HG02885 (cell line): ENCODE measurements around the gene USP48.
"Not testable (repeated sequence)": the region's sequence is repeated elsewhere in the genome, so short reads cannot be mapped to it uniquely, and the experiment has no call there.

Experiments
- ATAC-seq: cut with Tn5 transposase; IDR thresholded peaks from one replicate; pipeline ENCODE4 v1.9.1; 2021; ENCODE audit warnings: mild to moderate bottlenecking; ENCODE audit not compliant: unreplicated experiment, poor library complexity

Gene USP48

DNA sequence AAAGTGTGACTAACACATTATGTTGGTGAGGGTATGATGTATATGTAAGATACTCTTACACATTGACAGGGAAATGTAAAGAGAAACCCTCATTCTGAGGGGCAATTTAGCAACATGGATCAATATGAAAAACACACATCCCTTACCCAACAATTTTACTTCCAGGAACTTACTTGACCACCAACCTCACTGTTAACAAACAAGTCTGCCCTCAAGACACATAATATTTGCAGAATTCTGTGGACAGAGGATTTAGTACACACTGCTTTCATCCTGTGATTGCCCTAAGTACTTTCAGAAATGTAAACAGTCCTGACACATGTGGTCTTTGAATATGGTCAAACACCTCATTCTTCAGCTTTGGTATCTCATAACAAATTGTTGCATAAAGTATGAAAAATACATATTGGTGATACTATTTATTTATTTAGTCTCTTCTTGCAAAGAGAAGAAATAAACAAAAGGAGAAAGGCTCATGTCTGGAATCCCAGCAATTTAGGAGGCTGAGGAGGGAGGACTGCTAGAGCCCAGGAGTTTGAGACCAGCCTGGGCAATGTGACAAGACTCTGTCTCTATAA lies 6.9 kb downstream of the USP48 start:
- ATAC-seq: no peak

DNA sequence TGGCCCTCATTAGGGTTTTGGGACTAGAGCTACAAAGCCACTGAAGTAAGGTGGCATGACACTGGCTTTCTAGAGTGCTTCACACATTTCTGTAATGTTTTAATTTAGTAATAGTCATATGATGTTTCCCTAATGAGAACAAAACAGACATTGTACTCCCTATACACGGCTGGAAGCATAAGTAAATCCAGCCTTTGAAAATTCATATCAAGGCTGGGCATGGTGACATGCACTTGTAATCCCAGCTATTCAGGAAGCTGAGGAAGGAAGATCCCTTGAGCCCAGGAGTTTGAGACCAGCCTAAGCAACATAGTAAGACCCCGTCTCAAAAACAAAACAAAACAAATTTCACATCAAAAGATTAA lies 7.4 kb downstream of the USP48 start:
- ATAC-seq: no peak

DNA sequence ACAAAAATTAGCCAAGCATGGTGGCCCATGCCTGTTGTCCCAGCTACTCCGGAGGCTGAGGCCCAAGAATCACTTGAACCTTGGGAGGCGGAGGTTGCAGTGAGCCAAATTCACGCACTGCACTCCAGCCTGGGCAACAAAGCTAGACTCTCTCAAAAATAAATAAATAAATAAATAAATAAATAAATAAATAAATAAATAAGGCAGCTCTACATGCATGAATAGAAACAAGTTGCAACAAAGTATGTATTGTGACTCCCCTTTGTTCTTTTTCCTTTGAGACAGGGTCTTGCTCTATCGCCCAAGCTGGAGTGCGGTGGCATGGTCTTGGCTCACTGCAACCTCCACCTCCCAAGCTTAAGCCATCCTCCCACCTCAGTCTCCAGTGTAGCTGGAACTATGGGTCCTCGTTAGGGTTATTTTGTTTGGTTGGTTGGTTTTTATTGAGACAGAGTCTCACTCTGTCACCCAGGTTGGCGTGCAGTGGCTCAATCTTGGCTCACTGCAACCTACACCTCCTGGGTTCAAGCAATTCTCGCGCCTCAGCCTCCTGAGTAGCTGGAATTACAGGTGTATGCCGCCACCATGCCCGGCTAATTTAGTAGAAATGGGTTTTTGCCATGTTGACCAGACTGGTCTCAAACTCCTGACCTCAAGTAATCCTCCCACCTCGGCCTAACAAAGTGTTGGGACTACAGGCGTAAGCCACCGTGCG lies 8.0 kb downstream of the USP48 start:
- no peak for ATAC-seq

DNA sequence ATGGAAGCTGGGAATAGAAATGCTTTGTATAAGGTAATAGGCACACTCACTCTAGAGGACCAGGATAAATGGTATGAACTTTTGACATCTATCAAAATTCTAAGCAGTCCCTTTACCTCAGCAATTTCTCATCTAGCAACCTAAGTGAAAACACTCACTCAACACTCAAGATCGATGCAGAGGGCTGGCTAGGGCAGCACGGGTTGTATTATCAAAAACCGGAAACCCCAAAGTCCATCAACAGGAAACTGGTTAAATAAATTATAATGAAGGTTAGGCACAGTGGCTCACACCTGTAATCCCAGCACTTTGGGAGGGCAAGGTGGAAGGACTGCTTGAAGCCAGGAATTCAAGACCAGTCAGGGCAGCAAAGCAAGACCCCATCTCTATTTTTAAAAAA lies 9.4 kb downstream of the USP48 start:
- ATAC-seq: no peak

DNA sequence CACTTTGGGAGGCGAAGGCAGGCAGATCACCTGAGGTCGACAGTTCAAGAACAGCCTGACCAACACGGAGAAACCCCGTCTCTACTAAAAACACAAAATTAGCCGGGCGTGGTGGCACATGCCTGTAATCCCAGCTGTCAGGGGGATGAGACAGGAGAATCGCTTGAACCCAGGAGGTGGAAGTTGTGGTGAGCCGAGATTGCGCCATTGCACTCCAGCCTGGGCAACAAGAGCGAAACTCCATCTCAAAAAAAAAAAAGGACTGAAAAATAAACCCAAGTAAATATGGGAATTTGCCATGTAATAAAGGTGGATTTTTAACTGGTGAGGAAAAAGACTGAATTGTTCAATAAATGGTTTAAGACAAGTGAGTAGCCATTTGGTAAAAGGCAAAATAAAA lies 11.3 kb downstream of the USP48 start:
- not testable (repeated sequence) for ATAC-seq

DNA sequence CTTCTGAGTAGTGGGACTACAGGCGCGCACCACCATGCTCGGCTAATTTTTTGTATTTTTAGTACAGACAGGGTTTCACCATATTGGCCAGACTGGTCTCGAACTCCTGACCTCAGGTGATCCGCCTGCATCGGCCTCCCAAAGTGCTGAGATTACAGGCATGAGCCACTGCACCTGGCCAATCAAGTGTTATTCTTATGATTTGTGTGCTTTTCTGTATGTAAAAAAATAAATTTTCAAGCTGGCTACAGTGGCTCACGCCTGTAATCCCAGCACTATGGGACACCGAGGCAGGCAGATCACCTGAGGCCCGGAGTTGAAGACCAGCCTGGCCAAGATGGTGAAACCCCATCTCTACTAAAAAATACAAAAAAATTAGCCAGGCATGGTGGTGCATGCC lies 12.3 kb downstream of the USP48 start:
- ATAC-seq: not testable (repeated sequence)

DNA sequence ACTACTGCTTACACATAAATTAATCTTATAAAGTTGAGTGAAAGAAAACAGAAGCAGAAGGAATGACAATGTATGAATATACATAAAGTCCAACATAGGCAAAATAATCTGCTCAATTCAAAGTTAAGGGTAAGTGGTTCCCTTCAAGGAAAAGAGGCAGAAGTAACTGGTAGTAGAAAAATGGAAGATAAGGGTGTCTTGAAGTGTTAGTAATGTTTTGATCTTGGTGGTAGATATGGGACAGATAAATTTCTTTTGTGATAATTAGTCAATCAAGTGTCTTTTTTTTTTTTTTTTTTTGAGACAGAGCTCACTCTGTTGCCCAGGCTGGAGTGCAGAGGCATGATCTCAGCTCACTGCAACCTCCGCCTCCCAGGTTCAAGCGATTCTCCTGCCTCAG lies 12.7 kb downstream of the USP48 start:
- no peak for ATAC-seq

DNA sequence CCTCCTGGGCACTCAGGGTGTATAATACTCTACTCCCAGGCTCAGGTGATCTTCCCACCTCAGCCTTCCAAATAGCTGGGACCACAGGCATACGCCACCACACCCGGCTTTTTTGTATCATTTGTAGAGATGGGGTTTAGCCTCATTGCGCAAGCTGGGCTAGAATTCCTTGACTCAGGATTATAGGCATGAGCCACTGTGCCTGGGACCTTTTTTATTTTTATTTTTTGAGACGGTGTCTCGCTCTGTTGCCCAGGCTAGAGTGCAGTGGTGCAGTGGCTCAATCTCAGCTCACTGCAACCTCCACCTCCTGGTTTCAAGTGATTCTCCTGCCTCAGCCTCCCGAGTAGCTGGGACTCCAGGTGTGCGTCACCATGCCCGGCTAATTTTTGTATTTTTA lies 15.8 kb downstream of the USP48 start:
- not testable (repeated sequence) for ATAC-seq

DNA sequence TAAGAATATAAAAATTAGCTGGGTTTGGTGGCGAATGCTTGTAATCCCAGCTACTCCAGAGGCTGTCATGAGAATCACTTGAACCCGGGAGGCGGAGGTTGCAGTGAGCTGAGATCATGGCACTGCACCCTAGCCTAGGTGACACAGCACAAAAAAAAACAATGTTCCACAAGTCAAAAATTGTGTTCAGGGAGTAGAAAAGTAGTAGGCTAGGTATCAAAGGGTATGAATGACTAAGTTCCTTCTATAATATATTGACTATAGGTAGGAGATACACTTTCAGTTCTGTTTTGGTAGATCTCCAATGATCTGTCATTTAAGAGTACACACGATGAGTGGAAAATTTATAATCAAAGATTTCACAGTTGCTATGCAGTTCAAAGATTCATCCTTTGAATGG lies 16.7 kb downstream of the USP48 start:
- ATAC-seq: no peak

DNA sequence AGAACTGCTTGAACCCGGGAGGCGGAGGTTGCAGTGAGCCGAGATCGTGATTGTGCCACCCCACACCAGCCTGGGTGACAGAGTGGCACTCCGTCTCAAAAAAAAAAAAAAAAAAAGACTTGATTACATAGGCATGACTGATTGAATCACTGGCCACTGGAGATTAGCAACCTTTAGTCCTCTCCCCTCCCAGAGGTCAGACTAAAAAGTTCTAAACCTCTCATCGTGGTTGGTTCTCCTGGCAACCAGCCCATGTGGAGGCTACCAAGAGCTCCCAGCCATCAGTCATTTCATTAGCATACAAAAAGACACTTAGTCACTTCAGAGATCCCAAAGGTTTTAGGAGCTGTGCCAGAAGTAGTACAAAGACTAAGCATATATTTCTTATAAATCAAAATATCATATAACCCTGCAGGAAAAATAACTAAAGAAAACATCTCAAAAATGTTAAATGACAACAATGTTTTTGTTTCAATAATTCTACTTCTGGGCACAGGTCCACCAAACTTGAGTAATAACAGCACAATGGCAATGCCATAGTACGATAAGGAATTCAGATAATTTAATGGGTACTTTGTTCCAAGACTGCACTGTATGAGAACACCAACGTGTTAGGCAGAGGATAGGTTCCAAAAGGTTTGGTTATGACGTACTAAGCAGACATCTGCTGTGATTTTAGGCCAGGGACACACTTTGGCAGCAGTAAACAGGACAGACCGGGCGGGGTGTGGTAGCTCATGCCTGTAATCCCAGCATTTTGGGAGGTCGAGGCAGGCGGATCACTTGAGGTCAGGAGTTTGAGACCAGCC lies 18.1 kb downstream of the USP48 start:
- ATAC-seq: no peak

DNA sequence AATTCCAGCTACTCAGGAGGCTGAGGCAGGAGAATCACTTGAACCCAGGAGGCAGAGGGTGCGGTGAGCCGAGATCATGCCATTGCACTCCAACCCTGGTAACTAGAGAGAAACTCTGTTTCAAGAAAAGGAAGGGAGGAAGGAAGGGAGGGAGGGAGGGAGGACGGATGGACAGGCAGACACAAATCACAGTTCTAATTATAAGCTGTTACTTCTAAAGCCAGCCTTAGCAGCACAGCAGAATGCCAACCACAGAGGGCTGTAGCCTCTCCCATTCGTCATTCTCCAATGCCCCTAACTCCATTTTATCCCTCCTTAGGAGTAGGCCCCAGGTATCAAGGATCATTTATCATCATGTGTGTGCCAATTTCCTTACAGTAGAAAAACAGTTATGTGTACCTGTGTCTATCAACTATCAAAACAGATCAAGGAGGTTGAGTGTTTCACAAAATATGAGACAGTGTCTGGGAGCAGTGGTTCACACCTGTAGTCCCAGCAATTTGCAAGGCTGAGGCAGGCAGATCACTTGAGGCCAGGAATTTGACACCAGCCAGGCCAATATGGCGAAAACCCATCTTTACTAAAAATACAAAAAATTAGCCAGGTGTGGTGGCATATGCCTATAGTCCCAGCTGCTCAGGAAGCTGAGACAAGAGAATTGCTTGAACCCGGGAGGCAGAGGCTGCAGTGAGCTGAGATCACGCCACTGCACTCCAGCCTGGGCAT lies 19.1 kb downstream of the USP48 start:
- ATAC-seq: no peak

DNA sequence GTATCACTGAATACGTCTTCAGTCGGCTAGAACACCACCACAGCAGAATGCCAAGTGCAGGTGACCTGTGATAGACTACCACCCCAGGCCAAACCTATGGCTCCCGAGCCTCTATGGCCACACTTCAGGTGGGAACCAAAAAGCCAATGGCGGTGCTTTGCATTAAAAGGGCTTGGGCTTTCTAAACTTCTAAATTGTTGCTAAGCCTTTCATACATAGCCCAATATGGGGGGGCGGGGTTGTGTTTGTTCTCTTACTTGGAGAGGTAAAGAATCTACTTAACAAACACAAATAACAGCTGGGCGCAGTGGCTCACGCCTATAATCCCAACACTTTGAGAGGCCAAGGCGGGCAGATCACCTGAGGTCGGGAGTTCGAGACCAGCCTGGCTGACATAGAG lies 19.7 kb downstream of the USP48 start:
- no peak for ATAC-seq

DNA sequence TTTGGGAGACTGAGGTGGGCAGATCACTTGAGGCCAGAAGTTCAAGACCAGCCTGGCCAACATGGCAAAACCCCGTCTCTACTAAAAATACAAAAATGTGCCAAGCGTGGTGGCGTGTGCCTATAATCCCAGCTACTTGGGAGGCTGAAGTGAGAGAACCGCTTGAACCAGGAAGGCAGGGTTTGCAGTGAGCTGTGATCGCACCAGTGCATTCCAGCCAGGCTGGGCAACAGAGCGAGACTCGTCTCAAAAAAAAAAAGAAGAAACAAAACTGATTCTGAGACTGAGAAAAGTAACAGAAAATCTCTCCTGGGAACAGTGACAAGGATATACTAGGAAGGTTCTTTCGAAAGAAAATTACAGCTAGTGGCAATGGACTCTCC lies 20.9 kb downstream of the USP48 start:
- ATAC-seq: no peak

DNA sequence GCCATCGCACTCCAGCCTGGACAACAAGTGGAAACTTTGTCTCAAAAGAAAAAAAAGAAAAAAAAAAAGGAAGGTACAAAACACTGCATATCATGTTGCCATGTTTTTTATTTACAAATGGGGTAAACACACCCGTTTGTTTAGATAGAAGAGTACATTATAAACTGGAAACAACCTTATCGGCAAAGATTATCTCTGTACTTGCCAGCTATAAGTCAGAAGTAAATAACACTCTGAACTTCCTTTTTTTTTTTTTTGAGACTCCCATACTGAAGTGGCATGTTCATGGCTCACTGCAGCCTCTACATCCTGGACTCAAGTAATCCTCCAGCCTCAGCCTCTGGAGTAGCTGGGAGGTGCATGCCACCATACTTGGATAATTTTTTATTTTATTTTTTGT lies 21.9 kb downstream of the USP48 start:
- no peak for ATAC-seq

DNA sequence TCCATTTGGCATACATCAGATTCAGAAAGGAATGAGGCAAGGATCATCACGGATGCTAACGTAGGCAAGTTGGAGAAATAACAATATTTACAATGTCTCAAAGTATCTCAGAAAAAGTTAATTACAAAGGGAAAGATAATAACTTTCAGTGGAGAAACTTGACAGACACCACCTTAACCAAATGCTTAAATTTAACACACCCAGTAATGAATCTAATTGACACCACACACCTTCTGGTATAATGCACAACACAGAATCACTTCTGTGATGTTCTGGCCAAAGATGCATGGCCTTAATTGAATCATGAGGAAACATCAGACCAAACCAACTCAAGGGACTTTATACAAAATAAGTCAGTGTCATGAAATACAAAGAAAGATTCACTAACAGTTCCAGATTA lies 23.1 kb downstream of the USP48 start:
- ATAC-seq: no peak

DNA sequence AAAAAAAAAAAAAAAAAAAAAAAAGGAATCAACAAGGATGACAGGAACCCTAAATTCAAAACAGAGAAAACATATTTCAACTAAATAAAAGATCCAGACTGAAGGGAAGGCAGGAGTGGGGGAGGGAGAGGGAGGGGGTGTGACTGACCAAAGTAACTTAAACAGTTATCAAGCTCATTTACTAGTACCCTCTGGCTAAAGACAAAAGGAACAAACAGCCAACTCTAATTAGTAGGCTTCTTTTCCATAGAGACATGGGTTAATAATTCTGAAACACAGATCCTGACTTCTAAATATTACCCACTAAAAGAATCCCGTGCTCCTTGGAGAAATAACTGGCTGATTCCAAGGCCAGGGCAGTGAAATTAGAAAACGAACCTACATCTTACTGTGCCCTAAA lies 23.8 kb downstream of the USP48 start:
- ATAC-seq: no peak

DNA sequence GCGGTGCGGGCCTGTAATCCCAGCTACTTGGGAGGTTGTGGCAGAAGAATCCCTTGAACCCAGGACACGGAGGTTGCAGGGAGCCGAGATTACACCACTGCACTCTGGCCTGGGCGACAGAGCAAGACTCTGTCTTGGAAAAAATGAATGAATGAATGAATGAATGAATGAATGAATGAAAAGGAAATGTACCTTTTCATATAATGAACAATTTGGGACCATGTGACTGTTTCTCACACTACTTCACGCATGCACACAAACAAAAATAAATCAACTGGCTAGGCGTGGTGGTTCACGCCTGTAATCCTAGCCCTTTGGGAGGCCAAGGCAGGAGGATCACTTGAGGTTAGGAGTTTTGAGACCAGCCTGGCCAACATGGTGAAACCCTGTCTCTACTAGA lies 24.3 kb downstream of the USP48 start:
- no peak for ATAC-seq

DNA sequence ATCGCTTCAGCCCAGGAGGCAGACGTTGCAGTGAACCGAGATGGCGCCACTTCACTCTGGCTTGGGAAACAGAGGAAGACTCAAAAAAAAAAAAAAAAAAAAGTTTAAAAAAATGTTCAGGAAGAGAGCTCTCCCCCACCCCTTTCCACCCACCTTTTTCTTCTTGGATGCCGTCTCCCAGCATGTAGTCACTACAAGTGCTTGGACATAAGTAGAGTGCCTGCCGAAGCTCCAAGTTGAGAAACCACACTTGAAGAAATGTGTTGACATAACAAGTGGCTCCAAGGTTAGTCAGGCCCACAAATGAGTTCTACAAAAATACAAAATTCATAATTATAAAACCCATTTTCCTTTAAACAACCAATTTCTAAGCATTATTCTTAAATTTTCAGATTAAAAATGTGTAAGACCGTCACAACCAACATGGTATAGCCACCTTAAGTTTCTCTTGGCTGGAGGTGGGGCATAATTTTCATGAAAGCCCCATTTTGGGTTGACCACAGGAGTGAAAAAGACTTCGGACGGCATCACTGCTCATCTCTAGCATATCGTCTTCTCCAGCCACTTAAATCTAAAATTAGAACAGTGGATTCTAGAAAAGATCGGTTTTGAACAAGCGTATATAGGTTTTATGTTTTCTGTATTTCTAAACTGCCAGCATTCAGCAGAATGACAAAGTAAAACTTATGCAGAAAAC lies 26.4 kb downstream of the USP48 start:
- ATAC-seq: no peak

DNA sequence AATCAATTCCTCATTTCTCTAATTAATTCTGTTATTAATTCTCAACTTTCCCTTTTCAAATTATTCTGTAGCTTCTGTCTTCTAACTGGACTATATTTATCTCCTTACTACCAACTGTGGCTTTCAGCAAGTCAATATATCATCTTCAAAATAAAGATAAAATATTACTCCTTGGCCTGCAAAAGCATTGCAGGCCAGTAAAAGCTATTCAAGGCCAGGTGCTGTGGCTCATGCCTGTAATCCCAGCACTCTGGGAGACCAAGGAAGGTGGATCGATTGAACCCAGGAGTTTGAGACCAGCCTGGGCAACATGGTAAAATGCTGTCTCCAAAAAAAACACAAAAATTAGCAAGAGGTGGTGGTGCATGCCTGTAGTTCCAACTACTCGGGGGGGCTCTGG lies 27.9 kb downstream of the USP48 start:
- no peak for ATAC-seq

DNA sequence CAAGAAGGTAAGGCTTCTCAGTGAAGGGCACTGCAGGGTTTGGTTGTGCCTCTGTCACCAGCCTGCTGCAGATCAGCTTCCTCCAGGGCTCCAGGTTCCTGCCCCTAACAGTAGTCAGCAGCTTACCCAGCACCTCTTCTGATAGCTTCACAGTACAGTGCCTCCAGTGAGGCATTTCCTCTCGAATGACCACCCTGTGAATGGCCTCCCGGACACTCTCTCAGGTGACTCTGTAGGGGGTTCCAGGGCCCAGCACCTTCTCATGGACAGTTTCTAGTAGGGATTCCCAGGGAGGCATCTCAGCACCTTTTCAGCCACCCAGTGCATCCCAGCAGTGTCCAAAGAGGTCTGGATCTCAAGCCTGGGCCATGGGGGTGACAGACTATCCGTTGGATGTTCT lies 28.4 kb downstream of the USP48 start:
- no peak for ATAC-seq

DNA sequence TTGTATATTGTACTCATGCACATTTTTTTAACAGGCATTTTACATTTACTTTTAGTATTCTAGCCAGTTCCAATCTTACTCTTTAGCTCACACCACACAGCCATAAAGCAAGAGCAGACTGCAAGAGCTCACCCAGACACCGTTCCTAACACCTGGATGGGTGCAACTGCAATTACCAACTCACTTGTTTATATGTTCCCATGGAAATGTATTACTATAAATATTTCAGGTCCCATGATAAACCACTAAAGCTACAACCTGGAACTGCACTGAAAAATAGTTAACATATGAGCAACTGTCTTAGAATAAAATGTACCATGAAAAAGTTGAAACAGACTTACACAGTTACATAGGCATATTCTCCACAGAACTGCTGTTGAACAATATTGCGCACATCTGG lies 30.8 kb downstream of the USP48 start:
- ATAC-seq: no peak
